Mesenchymal stem cell (in vitro differentiated cells and primary cell): ENCODE data around the gene ACADS.

Source experiments
- DNase-seq: peaks from one replicate; pipeline ENCODE4 v3.0.0-alpha.2; 2013
- H2AFZ ChIP-seq: one replicate; pipeline ENCODE4 v1.6.1; 2013; ENCODE audit warnings: low read depth, mild to moderate bottlenecking, control low read depth, inconsistent platforms, low read length, moderate library complexity
- H2AK5ac ChIP-seq: 2 replicates; pipeline ENCODE4 v1.6.1; 2013; ENCODE audit warnings: low read length, moderate library complexity, mild to moderate bottlenecking, inconsistent platforms; ENCODE audit not compliant: severe bottlenecking
- H2BK120ac ChIP-seq: one replicate; pipeline ENCODE4 v1.6.1; 2013; ENCODE audit warnings: low read depth, mild to moderate bottlenecking, inconsistent platforms, low read length, moderate library complexity
- H2BK12ac ChIP-seq, 2 experiments: one replicate each; pipeline ENCODE4 v1.6.1; 2013; ENCODE audit warnings: inconsistent platforms in 2 of 2, low read length in 2 of 2, mild to moderate bottlenecking in 2 of 2, moderate library complexity in 2 of 2, control low read depth in 1 of 2
- H2BK15ac ChIP-seq: one replicate; pipeline ENCODE4 v1.6.1; 2013; ENCODE audit warnings: mild to moderate bottlenecking, low read depth, inconsistent platforms; ENCODE audit not compliant: poor library complexity, severe bottlenecking
- H2BK5ac ChIP-seq: 2 replicates; pipeline ENCODE4 v1.6.1; 2013; ENCODE audit warnings: low read depth, mild to moderate bottlenecking, low read length, control low read depth, inconsistent platforms; ENCODE audit not compliant: poor library complexity, severe bottlenecking
- H3K14ac ChIP-seq, 2 experiments: one replicate each; pipeline ENCODE4 v1.6.1; 2013; ENCODE audit warnings: inconsistent platforms in 2 of 2, low read length in 2 of 2, control low read depth in 1 of 2, mild to moderate bottlenecking in 1 of 2, moderate library complexity in 1 of 2
- H3K18ac ChIP-seq, 2 experiments: one replicate each; pipeline ENCODE4 v1.6.1; 2013; ENCODE audit warnings: inconsistent platforms in 2 of 2, low read length in 2 of 2, control low read depth in 1 of 2, low read depth in 1 of 2, mild to moderate bottlenecking in 1 of 2
- H3K23ac ChIP-seq, 2 experiments: one replicate each; pipeline ENCODE4 v1.6.1; 2013; ENCODE audit warnings: inconsistent platforms in 2 of 2, low read length in 2 of 2, mild to moderate bottlenecking in 2 of 2, moderate library complexity in 2 of 2, control low read depth in 1 of 2
- H3K27ac ChIP-seq: 2 replicates; pipeline ENCODE4 v1.5.1; 2013; ENCODE audit warnings: mild to moderate bottlenecking, moderate library complexity, low read length, control low read depth, inconsistent platforms; ENCODE audit not compliant: poor library complexity, severe bottlenecking
- H3K27me3 ChIP-seq, 2 experiments: 2 replicates each; pipeline versions ENCODE4 v1.6.1 to v1.7.0; 2013; ENCODE audit warnings: low read length in 2 of 2, mild to moderate bottlenecking in 2 of 2, moderate library complexity in 2 of 2, control low read depth in 1 of 2, inconsistent platforms in 1 of 2; ENCODE audit not compliant: control insufficient read depth in 1 of 2, insufficient read depth in 1 of 2
- H3K36me3 ChIP-seq, 2 experiments: 2 replicates each; pipeline versions ENCODE4 v1.6.1 to v1.7.0; 2013; ENCODE audit warnings: low read length in 2 of 2, control low read depth in 1 of 2, inconsistent platforms in 1 of 2, low read depth in 1 of 2, mild to moderate bottlenecking in 1 of 2; ENCODE audit not compliant: insufficient read depth in 2 of 2, control insufficient read depth in 1 of 2
- H3K4ac ChIP-seq, 2 experiments: one replicate each; pipeline ENCODE4 v1.6.1; 2013; ENCODE audit warnings: inconsistent platforms in 2 of 2, low read length in 2 of 2, mild to moderate bottlenecking in 2 of 2, moderate library complexity in 2 of 2, control low read depth in 1 of 2, low read depth in 1 of 2
- H3K4me1 ChIP-seq: 2 replicates; pipeline ENCODE4 v1.6.1; 2013; ENCODE audit warnings: low read depth, low read length, control low read depth; ENCODE audit not compliant: control insufficient read depth, insufficient read depth
- H3K4me2 ChIP-seq: 2 replicates; pipeline ENCODE4 v1.6.1; 2013; ENCODE audit warnings: low read length, mild to moderate bottlenecking, inconsistent platforms; ENCODE audit not compliant: poor library complexity, severe bottlenecking
- H3K4me3 ChIP-seq, 2 experiments: 2 replicates each; pipeline versions ENCODE4 v1.5.1 to v1.7.0; 2013; ENCODE audit warnings: low read length in 2 of 2, mild to moderate bottlenecking in 2 of 2, control low read depth in 1 of 2, low read depth in 1 of 2; ENCODE audit not compliant: insufficient read depth in 1 of 2
- H3K79me1 ChIP-seq: replicated peaks from 2 replicates; pipeline ENCODE4 v1.6.1; 2013; ENCODE audit warnings: mild to moderate bottlenecking, control low read depth, low read length, inconsistent platforms; ENCODE audit not compliant: poor library complexity, severe bottlenecking
- H3K9ac ChIP-seq: 2 replicates; pipeline ENCODE4 v1.7.0; 2013; ENCODE audit warnings: mild to moderate bottlenecking, low read length, moderate library complexity
- H3K9me3 ChIP-seq: 2 replicates; pipeline ENCODE4 v1.7.0; 2013; ENCODE audit warnings: mild to moderate bottlenecking, low read length; ENCODE audit not compliant: control insufficient read depth
- H4K8ac ChIP-seq: one replicate; pipeline ENCODE4 v1.6.1; 2013; ENCODE audit warnings: inconsistent platforms, mild to moderate bottlenecking, low read length, moderate library complexity
- H4K91ac ChIP-seq: one replicate; pipeline ENCODE4 v1.6.1; 2013; ENCODE audit warnings: mild to moderate bottlenecking, low read length, inconsistent platforms
- WGBS: methylation state at CpG from one replicate; pipeline ENCODE4 v1.1.7; 2013; ENCODE audit warnings: mixed read lengths; 5-methylcytosine and 5-hydroxymethylcytosine counted together

Gene ACADS

DNA sequence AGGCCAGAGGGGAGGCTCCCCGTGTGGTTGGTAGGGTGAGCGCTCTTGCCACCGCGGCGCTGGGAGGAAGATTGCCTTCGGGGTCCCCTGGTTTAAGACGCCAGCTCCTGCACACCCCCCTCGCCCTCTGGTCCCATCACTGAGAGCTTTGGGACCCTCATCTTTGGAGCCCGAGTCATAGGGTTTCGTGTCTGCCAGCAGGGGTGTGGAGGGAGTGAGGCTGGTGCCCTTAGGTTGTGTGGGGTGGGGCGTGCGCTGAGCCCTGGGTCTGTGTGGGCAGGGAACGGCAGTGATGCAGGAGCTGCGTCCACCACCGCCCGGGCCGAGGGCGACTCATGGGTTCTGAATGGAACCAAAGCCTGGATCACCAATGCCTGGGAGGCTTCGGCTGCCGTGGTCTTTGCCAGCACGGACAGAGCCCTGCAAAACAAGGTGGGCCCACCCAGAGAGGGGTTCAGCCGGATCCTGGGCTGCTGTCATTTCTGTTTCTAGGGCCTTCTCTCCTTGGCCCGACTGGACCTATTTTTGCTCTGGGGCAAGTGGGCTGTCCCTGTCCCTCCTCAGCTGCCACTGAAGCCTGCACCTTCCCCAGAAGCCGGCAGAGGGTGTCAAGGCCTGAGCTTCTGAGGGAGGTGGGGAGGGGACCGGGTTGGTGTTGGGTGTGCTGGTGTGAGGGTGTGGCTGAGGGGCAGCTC, 12.1 kb downstream of the ACADS start:
- peak; percentile 22 for DNase-seq
- Histone ChIP-seq H2BK120ac (no peak overlapping the region), H3K4me1 (no peaks in the 10 kb centered on the region), H3K9me3 (no peaks in the 10 kb centered on the region), H3K4ac (no peak overlapping the region), H3K4me3 (no peak overlapping the region), H3K23ac (no peak overlapping the region), H2BK15ac (no peak overlapping the region), H2BK5ac (no peak overlapping the region), H3K4me2 (no peak overlapping the region), H4K8ac (no peak overlapping the region), H4K91ac (no peak overlapping the region), H2AFZ (no peak overlapping the region), H2AK5ac (no peak overlapping the region), H3K36me3 (peaks cover 0 to 27% of the 10 kb centered on the region in 2 experiments), H3K14ac (no peak overlapping the region), H3K18ac (no peak overlapping the region), H3K79me1 (no peaks in the 10 kb centered on the region), H3K9ac (no peak overlapping the region), H3K27me3 (no peaks in the 10 kb centered on the region), H2BK12ac (no peak overlapping the region), H3K27ac (no peak overlapping the region)
- 87% methylated on average over 21 of the region's 25 CpGs for WGBS

DNA sequence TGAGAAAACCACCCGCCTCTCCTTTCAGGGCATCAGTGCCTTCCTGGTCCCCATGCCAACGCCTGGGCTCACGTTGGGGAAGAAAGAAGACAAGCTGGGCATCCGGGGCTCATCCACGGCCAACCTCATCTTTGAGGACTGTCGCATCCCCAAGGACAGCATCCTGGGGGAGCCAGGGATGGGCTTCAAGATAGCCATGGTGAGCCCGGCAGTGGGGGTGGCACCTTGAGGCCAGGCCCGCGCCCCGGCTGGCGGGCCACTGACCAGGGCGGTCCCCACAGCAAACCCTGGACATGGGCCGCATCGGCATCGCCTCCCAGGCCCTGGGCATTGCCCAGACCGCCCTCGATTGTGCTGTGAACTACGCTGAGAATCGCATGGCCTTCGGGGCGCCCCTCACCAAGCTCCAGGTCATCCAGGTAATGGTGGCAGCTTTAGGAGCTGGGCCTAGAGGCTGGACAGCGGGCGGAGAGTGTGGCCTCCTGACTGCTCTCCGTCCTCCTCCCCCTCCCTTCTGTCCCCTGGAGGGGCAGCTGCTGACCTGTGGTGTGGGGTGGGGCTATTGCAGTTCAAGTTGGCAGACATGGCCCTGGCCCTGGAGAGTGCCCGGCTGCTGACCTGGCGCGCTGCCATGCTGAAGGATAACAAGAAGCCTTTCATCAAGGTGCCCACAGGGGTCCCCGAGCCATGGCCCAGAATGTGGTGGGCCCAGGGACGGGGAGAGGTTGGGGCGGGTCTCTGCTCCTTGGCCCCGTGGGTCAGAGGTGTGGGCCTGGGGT, 12.8 kb downstream of the ACADS start:
- Histone ChIP-seq H3K18ac (no peak overlapping the region), H3K9me3 (no peaks in the 10 kb centered on the region), H3K23ac (no peak overlapping the region), H2AK5ac (no peak overlapping the region), H3K36me3 (peaks cover 0 to 27% of the 10 kb centered on the region in 2 experiments), H4K91ac (peak overlapping the region; percentile 10), H3K79me1 (no peaks in the 10 kb centered on the region), H2BK120ac (no peak overlapping the region), H2AFZ (no peak overlapping the region), H3K4me2 (no peak overlapping the region), H4K8ac (no peak overlapping the region), H3K4ac (no peak overlapping the region), H3K4me1 (no peaks in the 10 kb centered on the region), H3K14ac (no peak overlapping the region), H2BK12ac (no peak overlapping the region), H3K4me3 (no peak overlapping the region), H2BK5ac (no peak overlapping the region), H2BK15ac (no peak overlapping the region), H3K27ac (no peak overlapping the region), H3K9ac (no peak overlapping the region), H3K27me3 (no peaks in the 10 kb centered on the region)
- WGBS = 94% methylated on average over 30 of the region's 31 CpGs
- DNase-seq = no peak

DNA sequence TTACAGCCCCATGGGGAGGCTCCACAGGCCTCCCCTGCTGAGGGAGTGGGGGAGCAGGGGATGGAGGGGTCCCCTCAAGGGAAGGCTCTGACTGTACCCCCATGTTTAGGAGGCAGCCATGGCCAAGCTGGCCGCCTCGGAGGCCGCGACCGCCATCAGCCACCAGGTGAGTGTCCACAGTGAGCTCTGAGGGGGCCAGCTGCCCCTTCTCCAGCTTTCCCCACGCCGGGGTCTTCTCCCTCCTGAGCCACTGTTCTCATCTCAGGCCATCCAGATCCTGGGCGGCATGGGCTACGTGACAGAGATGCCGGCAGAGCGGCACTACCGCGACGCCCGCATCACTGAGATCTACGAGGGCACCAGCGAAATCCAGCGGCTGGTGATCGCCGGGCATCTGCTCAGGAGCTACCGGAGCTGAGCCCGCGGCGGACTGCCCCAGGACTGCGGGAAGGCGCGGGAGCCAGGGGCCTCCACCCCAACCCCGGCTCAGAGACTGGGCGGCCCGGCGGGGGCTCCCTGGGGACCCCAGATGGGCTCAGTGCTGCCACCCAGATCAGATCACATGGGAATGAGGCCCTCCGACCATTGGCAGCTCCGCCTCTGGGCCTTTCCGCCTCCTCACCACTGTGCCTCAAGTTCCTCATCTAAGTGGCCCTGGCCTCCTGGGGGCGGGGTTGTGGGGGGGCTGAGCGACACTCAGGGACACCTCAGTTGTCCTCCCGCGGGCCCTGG, 13.6 kb downstream of the ACADS start:
- Histone ChIP-seq H3K14ac (no peak overlapping the region), H2BK120ac (no peak overlapping the region), H3K27ac (no peak overlapping the region), H3K18ac (no peak overlapping the region), H4K8ac (no peak overlapping the region), H3K4me1 (no peaks in the 10 kb centered on the region), H2AK5ac (no peak overlapping the region), H3K4me3 (no peak overlapping the region), H4K91ac (no peak overlapping the region), H3K36me3 (peaks cover 0 to 23% of the 10 kb centered on the region in 2 experiments), H3K9ac (no peak overlapping the region), H3K79me1 (no peaks in the 10 kb centered on the region), H3K23ac (no peak overlapping the region), H3K9me3 (no peaks in the 10 kb centered on the region), H3K27me3 (no peaks in the 10 kb centered on the region), H2BK5ac (no peak overlapping the region), H2BK15ac (no peak overlapping the region), H3K4me2 (no peak overlapping the region), H2AFZ (no peak overlapping the region), H2BK12ac (no peak overlapping the region), H3K4ac (no peak overlapping the region)
- DNase-seq = no peak
- WGBS = 95% methylated on average over 38 of the region's 38 CpGs
